GM23338 (cell line): ENCODE results near the gene ZNF524. TPM values are rescaled to one million over a fixed set of nuclear protein-coding genes. Genes with fewer than 3 reads are reported as not detected.

ENCODE experiments used
- ATAC-seq: fragments of 200-7000 bp; cut with Tn5 transposase; 3 replicates; pipeline ENCODE4 v1.9.1; 2020
- DNase-seq: peaks from one replicate; pipeline ENCODE4 v3.0.0-alpha.2; 2015; ENCODE audit warnings: low spot score
- H2AFZ ChIP-seq: fragments of 200-600 bp; sonication (generic); 2 replicates; pipeline ENCODE4 v1.8.0; 2016; ENCODE audit warnings: antibody characterized with exemption, mild to moderate bottlenecking, moderate library complexity
- H3F3A ChIP-seq: fragments of 200-600 bp; sonication (generic); replicated peaks from 2 replicates; pipeline ENCODE4 v1.8.0; 2017; ENCODE audit warnings: antibody characterized with exemption, mixed run types, low read depth
- H3K27ac ChIP-seq: fragments of 200-600 bp; sonication (generic); 2 replicates; pipeline ENCODE4 v1.6.1; 2016; ENCODE audit warnings: low read depth
- H3K27me3 ChIP-seq: fragments of 200-600 bp; sonication (generic); 2 replicates; pipeline ENCODE4 v1.8.0; 2016; ENCODE audit warnings: mild to moderate bottlenecking, mixed run types, moderate library complexity; ENCODE audit not compliant: insufficient read depth
- H3K36me3 ChIP-seq: fragments of 200-600 bp; sonication (generic); 2 replicates; pipeline ENCODE4 v1.8.0; 2016; ENCODE audit warnings: mild to moderate bottlenecking; ENCODE audit not compliant: insufficient read depth
- H3K4me1 ChIP-seq: fragments of 200-600 bp; sonication (generic); 2 replicates; pipeline ENCODE4 v1.8.0; 2016; ENCODE audit warnings: mild to moderate bottlenecking, moderate library complexity; ENCODE audit not compliant: insufficient read depth
- H3K4me2 ChIP-seq: fragments of 200-600 bp; sonication (generic); 2 replicates; pipeline ENCODE4 v1.7.1; 2017; ENCODE audit warnings: mixed run types
- H3K4me3 ChIP-seq: fragments of 200-600 bp; sonication (generic); 2 replicates; pipeline ENCODE4 v1.6.1; 2016; ENCODE audit warnings: mixed run types
- H3K79me2 ChIP-seq: fragments of 200-600 bp; sonication (generic); replicated peaks from 2 replicates; pipeline ENCODE4 v1.8.0; 2017; ENCODE audit warnings: mild to moderate bottlenecking; ENCODE audit not compliant: insufficient read depth
- H3K9me2 ChIP-seq: fragments of 200-600 bp; sonication (generic); 2 replicates; pipeline ENCODE4 v1.8.0; 2017; ENCODE audit not compliant: insufficient read depth
- H4K20me1 ChIP-seq: fragments of 200-600 bp; sonication (generic); replicated peaks from 2 replicates; pipeline ENCODE4 v1.8.0; 2017; ENCODE audit warnings: mild to moderate bottlenecking; ENCODE audit not compliant: insufficient read depth
- H3K27ac Mint-ChIP-seq: 2 replicates; pipeline ENCODE4 v1.8.0; 2020; ENCODE audit warnings: inconsistent platforms, mild to moderate bottlenecking, moderate library complexity, mixed read lengths
- H3K27me3 Mint-ChIP-seq: 3 replicates; pipeline ENCODE4 v1.8.0; 2022; ENCODE audit warnings: low read depth, mild to moderate bottlenecking, moderate library complexity, mixed read lengths, inconsistent platforms; ENCODE audit not compliant: insufficient read depth, poor library complexity
- H3K36me3 Mint-ChIP-seq: 3 replicates; pipeline ENCODE4 v1.8.0; 2021; ENCODE audit warnings: low read depth, mild to moderate bottlenecking, inconsistent platforms, moderate library complexity, mixed read lengths
- H3K4me1 Mint-ChIP-seq: 3 replicates; pipeline ENCODE4 v1.8.0; 2020; ENCODE audit warnings: mild to moderate bottlenecking, inconsistent platforms, mixed read lengths
- H3K4me3 Mint-ChIP-seq: 3 replicates; pipeline ENCODE4 v1.8.0; 2021; ENCODE audit warnings: moderate library complexity, mild to moderate bottlenecking, inconsistent platforms, mixed read lengths
- H3K9me3 Mint-ChIP-seq: 3 replicates; pipeline ENCODE4 v1.8.0; 2020; ENCODE audit warnings: moderate library complexity, mild to moderate bottlenecking, inconsistent platforms, mixed read lengths
- CREB1 ChIP-seq: fragments of 250-450 bp; sonication (Bioruptor Pico); IDR thresholded peaks from 2 replicates; pipeline ENCODE4 v1.5.0; 2020; ENCODE audit warnings: low read depth, mild to moderate bottlenecking, moderate library complexity
- CTCF ChIP-seq, 2 experiments: fragments of 200-600 bp in 1 of 2; sonication (generic) in 1 of 2; conservative IDR thresholded peaks; 2 replicates each; pipeline versions ENCODE4 v1.5.1 to v1.6.1; 2016 to 2017; ENCODE audit warnings: antibody characterized with exemption in 2 of 2, low read depth in 2 of 2, mild to moderate bottlenecking in 2 of 2, moderate library complexity in 1 of 2
- ETS1 ChIP-seq: IDR thresholded peaks from 2 replicates; pipeline ENCODE4 v1.6.1; 2016; ENCODE audit warnings: antibody characterized with exemption
- EZH2 ChIP-seq: fragments of 200-600 bp; sonication (generic); IDR thresholded peaks from one replicate; pipeline ENCODE4 v1.8.0; 2017; ENCODE audit warnings: antibody characterized with exemption, mild to moderate bottlenecking, low read depth; ENCODE audit not compliant: unreplicated experiment
- EZH2phosphoT487 ChIP-seq: fragments of 200-600 bp; sonication (generic); IDR thresholded peaks from one replicate; pipeline ENCODE4 v1.8.1; 2018; ENCODE audit warnings: antibody characterized with exemption; ENCODE audit not compliant: unreplicated experiment
- JUNB ChIP-seq: IDR thresholded peaks from one replicate; pipeline ENCODE4 v1.6.1; 2016; ENCODE audit warnings: antibody characterized with exemption; ENCODE audit not compliant: unreplicated experiment
- NANOG ChIP-seq: IDR thresholded peaks from 2 replicates; pipeline ENCODE4 v1.6.1; 2016; ENCODE audit warnings: antibody characterized with exemption, borderline replicate concordance
- POLR2AphosphoS5 ChIP-seq: IDR thresholded peaks from 2 replicates; pipeline ENCODE4 v1.6.1; 2016; ENCODE audit warnings: antibody characterized with exemption, low read depth
- REST ChIP-seq: IDR thresholded peaks from one replicate; pipeline ENCODE4 v1.6.1; 2018; ENCODE audit warnings: antibody characterized with exemption; ENCODE audit not compliant: unreplicated experiment
- STAT1 ChIP-seq: IDR thresholded peaks from one replicate; pipeline ENCODE4 v1.6.1; 2016; ENCODE audit warnings: antibody characterized with exemption; ENCODE audit not compliant: unreplicated experiment
- ZNF114 ChIP-seq: fragments of 250-450 bp; sonication (Bioruptor Pico); IDR thresholded peaks from 2 replicates; pipeline ENCODE4 v1.5.0; 2020; ENCODE audit warnings: mild to moderate bottlenecking, moderate library complexity
- ZNF331 ChIP-seq: fragments of 250-450 bp; sonication (Bioruptor Pico); IDR thresholded peaks from 2 replicates; pipeline ENCODE4 v1.5.0; 2020; ENCODE audit warnings: low read depth, mild to moderate bottlenecking, moderate library complexity
- ZNF462 ChIP-seq: fragments of 250-450 bp; sonication (Bioruptor Pico); IDR thresholded peaks from 2 replicates; pipeline ENCODE4 v1.5.0; 2020; ENCODE audit warnings: mild to moderate bottlenecking, moderate library complexity
- polyA plus RNA-seq: library from polyadenylated mRNA; unstranded; fragments of >200 nt; fragmentation: Nextera tagmentation; extraction: Ambion mirVana; gene quantifications from 2 replicates; pipeline ENCODE4 v1.2.1, GENCODE V29; 2016
- total RNA-seq: library from RNA; depleted of rRNA; stranded (reverse); fragments of >200 nt; shearing (Covaris generic); gene quantifications from 2 replicates; pipeline ENCODE4 v1.2.3, GENCODE V29; 2014

Gene ZNF524
- total and polyA plus RNA-seq, 2 experiments from 2014 or later: 6.0 to 8.3 TPM

- peaks cover 5% of the 10 kb centered on the region for H3K9me3 Mint-ChIP-seq
- Histone ChIP-seq H3K27me3 (no peaks in the 10 kb centered on the region), H3K36me3 (no peaks in the 10 kb centered on the region), H3K9me2 (no peaks in the 10 kb centered on the region), H2AFZ (no peak overlapping the region), H3K4me1 (no peaks in the 10 kb centered on the region), H3K4me2 (no peak overlapping the region), H3K27ac (no peak overlapping the region), H3K79me2 (peaks cover 9% of the 10 kb centered on the region), H3K4me3 (no peak overlapping the region), H4K20me1 (peaks cover 5% of the 10 kb centered on the region), H3F3A (peaks cover 5% of the 10 kb centered on the region; the same call in 1 of the 2 replicates)
- peaks cover 17% of the 10 kb centered on the region for H3K27me3 Mint-ChIP-seq
- peaks cover 51% of the 10 kb centered on the region for H3K36me3 Mint-ChIP-seq
- TF ChIP-seq JUNB: no peak
- no peak for TF ChIP-seq CREB1
- no peak for TF ChIP-seq EZH2
- no peak for TF ChIP-seq STAT1
- TF ChIP-seq POLR2AphosphoS5: no peak
- TF ChIP-seq ETS1: no peak
- TF ChIP-seq ZNF114 (CRISPR knock-in tag): no peak
- TF ChIP-seq ZNF331 (CRISPR knock-in tag): no peak
- TF ChIP-seq REST: no peak
- no peak for TF ChIP-seq EZH2phosphoT487
- TF ChIP-seq ZNF462 (CRISPR knock-in tag): no peak
- TF ChIP-seq NANOG: no peak
- TF ChIP-seq CTCF (conservative IDR thresholded peaks at IDR 0.05; ENCODE audit: low read depth in 2 of 2): no peak
- ATAC-seq (no peak), DNase-seq (no peak)
- no peak overlapping the region for H3K27ac Mint-ChIP-seq
- peaks cover 11% of the 10 kb centered on the region; the same call in 2 of the 3 replicates for H3K4me1 Mint-ChIP-seq
- H3K4me3 Mint-ChIP-seq: no peak overlapping the region
These were observed 19.2 kb downstream of the ZNF524 start for GRCh38 chr19:55619286-55619685.
